GM12878 (cell line): Measurements from ENCODE around the gene PHYHIPL. TPM values are rescaled to one million over a fixed set of nuclear protein-coding genes. Genes with fewer than 3 reads are reported as not detected.

ENCODE experiments used
- ATAC-seq: fragments of 200-7000 bp; cut with Tn5 transposase; 3 replicates; pipeline ENCODE4 v1.9.1; 2020; ENCODE audit warnings: mild to moderate bottlenecking, moderate library complexity
- BruUV-seq: library from RNA; stranded (reverse); fragments of 400-500 nt; replicated peaks from 2 replicates; lab custom pipeline; 2021; lab: Mats Ljungman, UMichigan
- CTCF ChIA-PET: fragments of 300-600 bp; sonication (Branson Sonifier 250); formaldehyde crosslinking; extraction: SDS; loops from one replicate; lab custom pipeline; 2021; ENCODE audit warnings: inconsistent platforms; lab: Yijun Ruan, JAX
- POLR2A ChIA-PET: fragments of 350-600 bp; formaldehyde crosslinking; extraction: SDS; loops from one replicate; lab custom pipeline; 2021; ENCODE audit warnings: inconsistent platforms; lab: Charles Lee
- RAD21 ChIA-PET: fragments of 300-600 bp; sonication (Branson Sonifier 250); formaldehyde crosslinking; loops from one replicate; lab custom pipeline; 2023; ENCODE audit warnings: antibody characterized with exemption; ENCODE audit not compliant: unreplicated experiment; lab: Charles Lee
- SMC1A ChIA-PET: fragments of 300-600 bp; sonication (Branson Sonifier 250); formaldehyde crosslinking; loops from one replicate; lab custom pipeline; 2023; ENCODE audit not compliant: unreplicated experiment, uncharacterized antibody; lab: Charles Lee
- DNase-seq: peaks from one replicate; pipeline ENCODE4 v3.0.0-alpha.2; 2011; ENCODE audit warnings: low read depth, low spot score
- FAIRE-seq: peaks from 3 replicates; lab custom pipeline; 2011; peaks lifted over from hg19 to GRCh38; lab: Jason Lieb, UNC
- H2AFZ ChIP-seq: 2 replicates; pipeline ENCODE4 v1.6.0; 2011; ENCODE audit warnings: low read depth, low read length, control low read depth; ENCODE audit not compliant: control insufficient read depth
- H3K27ac ChIP-seq: 2 replicates; pipeline ENCODE4 v1.5.1; 2011; ENCODE audit warnings: control low read depth; ENCODE audit not compliant: control insufficient read depth, insufficient read depth
- H3K27me3 ChIP-seq, 2 experiments: replicated peaks in 1 of 2; 2 replicates each; pipeline versions ENCODE4 v1.6.0 to v1.6.1; 2011; ENCODE audit warnings: low read length in 1 of 2; ENCODE audit not compliant: control insufficient read depth in 2 of 2, insufficient read depth in 2 of 2
- H3K36me3 ChIP-seq, 2 experiments: 2 replicates each; pipeline ENCODE4 v1.5.1; 2011; ENCODE audit warnings: low read length in 1 of 2; ENCODE audit not compliant: control insufficient read depth in 2 of 2, insufficient read depth in 2 of 2
- H3K4me1 ChIP-seq: 2 replicates; pipeline ENCODE4 v1.6.1; 2011; ENCODE audit warnings: mild to moderate bottlenecking, low read length, moderate library complexity, mixed read lengths; ENCODE audit not compliant: control insufficient read depth, insufficient read depth
- H3K4me2 ChIP-seq: 2 replicates; pipeline ENCODE4 v1.6.0; 2011; ENCODE audit warnings: control low read depth; ENCODE audit not compliant: control insufficient read depth, insufficient read depth
- H3K4me3 ChIP-seq: fragments of 200-600 bp; sonication (generic); 2 replicates; pipeline ENCODE4 v1.5.1; 2016
- H3K79me2 ChIP-seq: 2 replicates; pipeline ENCODE4 v1.6.0; 2011; ENCODE audit warnings: low read length; ENCODE audit not compliant: control insufficient read depth, insufficient read depth
- H3K9ac ChIP-seq: 2 replicates; pipeline ENCODE4 v1.8.0; 2011; ENCODE audit warnings: low read length, control low read depth, mixed read lengths; ENCODE audit not compliant: control insufficient read depth, insufficient read depth
- H3K9me3 ChIP-seq: replicated peaks from 3 replicates; pipeline ENCODE4 v1.5.1; 2011; ENCODE audit warnings: mild to moderate bottlenecking, low read length; ENCODE audit not compliant: control insufficient read depth, insufficient read depth
- H4K20me1 ChIP-seq: 2 replicates; pipeline ENCODE4 v1.6.0; 2011; ENCODE audit not compliant: control insufficient read depth, insufficient read depth
- CREB1 ChIP-seq: IDR thresholded peaks from 2 replicates; pipeline ENCODE4 v1.6.1; 2012; ENCODE audit warnings: low read depth, mild to moderate bottlenecking, inconsistent platforms
- EED ChIP-seq: sonication (generic); IDR thresholded peaks from 2 replicates; pipeline ENCODE4 v1.6.1; 2016; ENCODE audit warnings: antibody characterized with exemption, low read depth
- MXI1 ChIP-seq: fragments of 150-350 bp; IDR thresholded peaks from 2 replicates; pipeline ENCODE4 v1.6.1; 2011; ENCODE audit warnings: low read depth, mild to moderate bottlenecking, inconsistent platforms, low read length, improper control_type of control experiment
- NR2C1 ChIP-seq: fragments of 450-650 bp; IDR thresholded peaks from 2 replicates; pipeline ENCODE4 v1.6.1; 2017; ENCODE audit warnings: antibody characterized with exemption, mild to moderate bottlenecking, moderate library complexity
- WGBS: methylation state at CpG from one replicate; pipeline ENCODE4 v1.1.6; 2016; ENCODE audit warnings: low lambda C conversion rate; ENCODE audit not compliant: insufficient replicate concordance, insufficient coverage; ENCODE audit errors: missing lambda C conversion rate; 5-methylcytosine and 5-hydroxymethylcytosine counted together
- in situ Hi-C: fragments of 300-500 bp; cut with MboI; formaldehyde crosslinking; loops from 9 replicates; pipeline ENCODE4 v1.14.3; 2018; ENCODE audit warnings: mixed read lengths
- intact Hi-C: fragments of 100-400 bp; cut with micrococcal nuclease; formaldehyde crosslinking; loops from one replicate; pipeline ENCODE4 v1.14.2; 2022; ENCODE audit not compliant: unreplicated experiment
- polyA plus RNA-seq, 11 experiments: library from polyadenylated mRNA; depleted of rRNA in 4 of 11; unstranded in 6 of 11; stranded (reverse) in 5 of 11; fragments of >200 nt; fragmentation: Nextera tagmentation in 4 of 11; fragmentation: Illumina TruSeq in 1 of 11; extraction: Ambion mirVana in 4 of 11; extraction: Trizol in 1 of 11; gene quantifications; 1 replicate in 1 of 11; 2 replicates in 10 of 11; pipeline versions ENCODE4 v1.2.1 to v1.2.3, GENCODE V29; 2011 to 2016; ENCODE audit warnings: inconsistent platforms in 2 of 11, missing spikeins in 2 of 11, low read depth in 1 of 11
- total RNA-seq, 4 experiments: library from RNA; depleted of rRNA in 3 of 4; stranded (reverse); fragments of >200 nt in 3 of 4; fragmentation: Illumina TruSeq in 1 of 4; extraction: Trizol in 1 of 4; gene quantifications; 2 replicates each; pipeline versions ENCODE4 v1.2.1 to v1.2.3, GENCODE V29; 2013 to 2021

PHYHIPL gene
- total and polyA plus RNA-seq, 10 of the 15 experiments (the other 5 are each of a cell fraction or from before 2014, with no cell fraction given): 0.06 to 0.40 (median 0.18) TPM; not detected in 2

DNA sequence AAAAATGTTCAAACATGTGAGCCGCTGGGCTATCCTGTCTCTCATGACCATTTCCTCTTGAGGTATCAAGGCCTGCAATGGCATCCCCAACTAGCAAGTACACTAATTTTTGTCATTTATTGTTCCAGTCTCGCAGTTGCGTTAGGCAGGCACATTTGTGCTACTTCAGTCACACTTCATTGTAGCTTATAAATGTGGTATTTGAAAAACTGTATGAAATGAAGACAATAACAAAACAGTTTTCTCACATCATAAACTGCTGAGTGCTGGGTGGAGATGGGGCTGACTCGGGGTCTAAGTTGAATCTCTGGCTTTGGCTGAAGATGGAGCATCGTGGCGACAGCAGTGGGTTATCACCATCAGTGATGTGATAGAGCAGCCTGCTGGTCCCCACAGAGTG is 93.2 kb downstream of the PHYHIPL start:
- WGBS: 37% methylated on average over 6 of the region's 6 CpGs
- Histone ChIP-seq H3K9ac (no peak overlapping the region), H3K9me3 (no peaks in the 10 kb centered on the region), H3K4me1 (no peaks in the 10 kb centered on the region), H2AFZ (no peak overlapping the region), H4K20me1 (no peaks in the 10 kb centered on the region), H3K36me3 (no peaks in the 10 kb centered on the region), H3K27ac (no peak overlapping the region), H3K79me2 (no peaks in the 10 kb centered on the region), H3K4me3 (no peak overlapping the region), H3K4me2 (no peak overlapping the region), H3K27me3 (no peaks in the 10 kb centered on the region)
- TF ChIP-seq EED: no peak
- DNase-seq (no peak), ATAC-seq (no peak), FAIRE-seq (no peak)
- in situ Hi-C loops (no loop called here), intact Hi-C loops (no loop called here)
- ChIA-PET SMC1A (interaction anchor here (1.5 kb wide), 1 partner anchor 11 kb away, joined by 3 read pairs; no protein-coding TSS in a partner anchor), RAD21 (interaction anchor here (1.0 kb wide), 1 partner anchor 317 kb away, joined by 3 read pairs; no protein-coding TSS in a partner anchor), CTCF (no interaction called here), POLR2A (no interaction called here)
- BruUV-seq: no TSS peak

DNA sequence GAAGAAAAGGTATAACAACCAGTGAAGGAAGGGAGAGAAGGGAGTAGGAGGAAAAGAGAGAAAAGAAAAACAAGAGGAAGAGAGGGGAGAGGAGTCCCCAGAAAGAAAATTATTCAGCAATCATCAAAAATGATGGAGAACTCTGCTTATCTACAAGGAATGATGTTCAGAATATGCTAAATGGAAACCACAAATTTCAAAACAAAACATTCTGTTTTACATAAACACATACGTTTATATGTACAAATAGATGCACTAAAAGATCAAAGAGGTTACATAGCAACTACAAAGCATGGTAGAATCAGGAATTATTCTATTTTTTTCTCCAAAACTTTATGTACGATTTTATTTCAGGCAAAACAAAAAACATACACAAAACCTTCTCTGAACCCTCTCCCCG is 94.0 kb downstream of the PHYHIPL start:
- ATAC-seq (no peak), DNase-seq (no peak), FAIRE-seq (no peak)
- Histone ChIP-seq H3K4me1 (no peaks in the 10 kb centered on the region), H3K4me3 (no peak overlapping the region), H3K36me3 (no peaks in the 10 kb centered on the region), H3K4me2 (no peak overlapping the region), H3K27me3 (no peaks in the 10 kb centered on the region), H3K27ac (no peak overlapping the region), H2AFZ (no peak overlapping the region), H3K9ac (no peak overlapping the region), H3K9me3 (no peaks in the 10 kb centered on the region), H4K20me1 (no peaks in the 10 kb centered on the region), H3K79me2 (no peaks in the 10 kb centered on the region)
- TF ChIP-seq NR2C1 (no peak), CREB1 (no peak), MXI1 (no peak)
- ChIA-PET SMC1A (interaction anchor here (1.5 kb wide), 1 partner anchor 12 kb away, joined by 3 read pairs; no protein-coding TSS in a partner anchor), CTCF (no interaction called here), RAD21 (no interaction called here), POLR2A (interaction anchor here (0.6 kb wide), 1 partner anchor 21 kb away, joined by 3 read pairs; no protein-coding TSS in a partner anchor)
- in situ Hi-C loops (no loop called here), intact Hi-C loops (no loop called here)
- no TSS peak for BruUV-seq
- WGBS: 11% methylated on average over 3 of the region's 3 CpGs
